Body of pancreas (tissue), 4 donors: ENCODE measurements around the gene NFIA.

Experiments
- POLR2A ChIP-seq, 3 donors: fragments of 450-650 bp; IDR thresholded peaks; one replicate each; pipeline ENCODE4 v1.6.1; 2016; ENCODE audit warnings: antibody characterized with exemption in 3 of 3, mild to moderate bottlenecking in 2 of 3
- TF ChIP-seq, protein P1 (sequence below), 7 experiments: fragments of 450-650 bp in 4 of 7; fragments of 200-600 bp in 3 of 7; sonication (generic) in 3 of 7; IDR thresholded peaks; one replicate each; pipeline ENCODE4 v1.5.1; 2016 to 2019; ENCODE audit warnings: antibody characterized with exemption in 7 of 7

GRCh38 chr1:61171346-61171745 lies 89.0 kb downstream of the NFIA start:
- TF ChIP-seq, protein P1, sequence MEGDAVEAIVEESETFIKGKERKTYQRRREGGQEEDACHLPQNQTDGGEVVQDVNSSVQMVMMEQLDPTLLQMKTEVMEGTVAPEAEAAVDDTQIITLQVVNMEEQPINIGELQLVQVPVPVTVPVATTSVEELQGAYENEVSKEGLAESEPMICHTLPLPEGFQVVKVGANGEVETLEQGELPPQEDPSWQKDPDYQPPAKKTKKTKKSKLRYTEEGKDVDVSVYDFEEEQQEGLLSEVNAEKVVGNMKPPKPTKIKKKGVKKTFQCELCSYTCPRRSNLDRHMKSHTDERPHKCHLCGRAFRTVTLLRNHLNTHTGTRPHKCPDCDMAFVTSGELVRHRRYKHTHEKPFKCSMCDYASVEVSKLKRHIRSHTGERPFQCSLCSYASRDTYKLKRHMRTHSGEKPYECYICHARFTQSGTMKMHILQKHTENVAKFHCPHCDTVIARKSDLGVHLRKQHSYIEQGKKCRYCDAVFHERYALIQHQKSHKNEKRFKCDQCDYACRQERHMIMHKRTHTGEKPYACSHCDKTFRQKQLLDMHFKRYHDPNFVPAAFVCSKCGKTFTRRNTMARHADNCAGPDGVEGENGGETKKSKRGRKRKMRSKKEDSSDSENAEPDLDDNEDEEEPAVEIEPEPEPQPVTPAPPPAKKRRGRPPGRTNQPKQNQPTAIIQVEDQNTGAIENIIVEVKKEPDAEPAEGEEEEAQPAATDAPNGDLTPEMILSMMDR (IDR thresholded peaks at IDR 0.05): no peak
- no peak for TF ChIP-seq POLR2A (IDR thresholded peaks at IDR 0.05)
